ENCODE data around the gene VWCE.

Gene VWCE

DNA sequence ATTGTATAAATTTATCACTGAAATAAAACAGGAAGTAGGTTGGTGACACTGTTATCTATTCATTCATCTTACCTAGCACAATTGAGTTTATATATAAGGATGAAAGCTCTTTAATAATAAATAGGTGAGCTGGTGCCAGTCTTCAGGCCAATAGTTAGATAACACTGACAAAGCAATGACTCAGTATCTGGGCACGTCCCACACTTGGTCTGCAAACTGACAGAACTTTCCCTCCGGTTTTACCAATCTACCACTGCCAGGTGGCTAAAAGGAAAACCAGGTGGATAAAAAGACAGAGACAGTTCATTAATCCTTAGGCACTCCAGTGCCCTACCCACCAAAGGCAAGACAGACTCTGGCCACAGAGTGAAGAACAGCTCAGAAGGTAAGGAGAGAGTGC is 20.1 kb upstream of the VWCE start:
- Histone ChIP-seq H3K4me3 (ENCODE audit: low read length) (no peak overlapping the region), H3K27ac (ENCODE audit: low read length) (no peak overlapping the region), H3K9me3 (ENCODE audit: insufficient read depth, low read depth, low read length) (no peaks in the 10 kb centered on the region), H3K9ac (ENCODE audit: low read depth, low read length) (no peak overlapping the region), H3K36me3 (ENCODE audit: insufficient read depth, low read depth, low read length) (peaks cover 93% of the 10 kb centered on the region), H3K27me3 (ENCODE audit: insufficient read depth, low read length) (no peaks in the 10 kb centered on the region), H3K4me1 (ENCODE audit: insufficient read depth, low read length) (no peaks in the 10 kb centered on the region)

DNA sequence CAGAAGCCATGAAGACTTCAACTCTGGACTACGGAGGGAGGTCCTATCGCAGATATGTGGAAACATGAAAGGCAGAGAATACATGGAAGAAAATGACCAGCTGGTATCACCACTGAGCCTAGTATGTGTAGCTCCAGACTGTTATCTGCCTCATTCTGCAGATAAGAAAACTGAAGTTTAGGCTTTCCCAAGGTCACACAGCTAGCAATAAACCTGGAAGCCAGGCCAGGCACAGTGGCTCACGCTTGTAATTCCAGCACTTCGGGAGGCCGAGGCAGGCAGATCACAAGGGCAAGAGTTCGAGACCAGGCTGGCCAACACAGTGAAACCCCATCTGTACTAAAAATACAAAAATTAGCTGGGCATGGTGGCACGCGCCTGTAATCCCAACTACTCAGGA is 15.6 kb upstream of the VWCE start:
- H3K9me3 ChIP-seq (ENCODE audit: insufficient read depth, low read depth, low read length), result no peaks in the 10 kb centered on the region
- H3K4me3 ChIP-seq (ENCODE audit: low read length), result no peak overlapping the region
- H3K4me1 ChIP-seq (ENCODE audit: insufficient read depth, low read length), result no peaks in the 10 kb centered on the region
- H3K36me3 ChIP-seq (ENCODE audit: insufficient read depth, low read depth, low read length), result peaks cover 100% of the 10 kb centered on the region
- H3K27ac ChIP-seq (ENCODE audit: low read length), result no peak overlapping the region
- H3K9ac ChIP-seq (ENCODE audit: low read depth, low read length), result no peak overlapping the region
- no peaks in the 10 kb centered on the region for H3K27me3 ChIP-seq (ENCODE audit: insufficient read depth, low read length)

GRCh38 chr11:61309739-61310138 is 14.6 kb upstream of the VWCE start:
- H3K27me3 ChIP-seq (ENCODE audit: insufficient read depth, low read length), result no peaks in the 10 kb centered on the region
- no peak overlapping the region for H3K4me3 ChIP-seq (ENCODE audit: low read length)
- peaks cover 100% of the 10 kb centered on the region for H3K36me3 ChIP-seq (ENCODE audit: insufficient read depth, low read depth, low read length)
- no peaks in the 10 kb centered on the region for H3K9me3 ChIP-seq (ENCODE audit: insufficient read depth, low read depth, low read length)
- no peak overlapping the region for H3K27ac ChIP-seq (ENCODE audit: low read length)
- H3K4me1 ChIP-seq (ENCODE audit: insufficient read depth, low read length), result no peaks in the 10 kb centered on the region
- H3K9ac ChIP-seq (ENCODE audit: low read depth, low read length), result no peak overlapping the region

- Histone ChIP-seq H3K27ac (ENCODE audit: low read length) (no peak overlapping the region), H3K27me3 (ENCODE audit: insufficient read depth, low read length) (no peaks in the 10 kb centered on the region), H3K9me3 (ENCODE audit: insufficient read depth, low read depth, low read length) (no peaks in the 10 kb centered on the region), H3K9ac (ENCODE audit: low read depth, low read length) (no peak overlapping the region), H3K4me1 (ENCODE audit: insufficient read depth, low read length) (no peaks in the 10 kb centered on the region), H3K36me3 (ENCODE audit: insufficient read depth, low read depth, low read length) (peaks cover 97% of the 10 kb centered on the region), H3K4me3 (ENCODE audit: low read length) (no peak overlapping the region)
These were observed 14.0 kb upstream of the VWCE start for GRCh38 chr11:61309141-61309540.

- no peaks in the 10 kb centered on the region for H3K27me3 ChIP-seq (ENCODE audit: insufficient read depth, low read length)
- H3K4me3 ChIP-seq (ENCODE audit: low read length), result no peak overlapping the region
- no peaks in the 10 kb centered on the region for H3K9me3 ChIP-seq (ENCODE audit: insufficient read depth, low read depth, low read length)
- H3K9ac ChIP-seq (ENCODE audit: low read depth, low read length), result no peak overlapping the region
- no peak overlapping the region for H3K27ac ChIP-seq (ENCODE audit: low read length)
- no peaks in the 10 kb centered on the region for H3K4me1 ChIP-seq (ENCODE audit: insufficient read depth, low read length)
- peaks cover 97% of the 10 kb centered on the region for H3K36me3 ChIP-seq (ENCODE audit: insufficient read depth, low read depth, low read length)
These were observed 12.2 kb upstream of the VWCE start for GRCh38 chr11:61307354-61307753.

DNA sequence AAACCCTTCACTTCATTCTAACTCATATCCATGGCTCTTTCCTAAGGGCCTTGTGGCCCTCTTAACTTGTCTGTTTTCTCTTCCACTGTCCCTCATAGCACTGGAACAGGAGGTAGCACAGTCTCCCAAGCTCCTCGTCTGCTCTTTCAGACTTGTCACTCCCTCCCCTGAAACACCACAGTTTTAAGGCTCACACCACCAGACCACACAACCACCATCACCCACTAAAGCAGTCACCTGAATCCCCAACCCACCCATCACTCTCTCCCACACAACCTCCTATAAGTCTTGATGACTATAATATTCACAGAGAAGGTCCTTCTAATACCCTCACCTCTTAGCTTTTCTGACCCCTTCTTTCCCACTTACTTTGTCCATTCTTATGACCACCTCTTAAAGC is 11.1 kb upstream of the VWCE start:
- peaks cover 97% of the 10 kb centered on the region for H3K36me3 ChIP-seq (ENCODE audit: insufficient read depth, low read depth, low read length)
- H3K9ac ChIP-seq (ENCODE audit: low read depth, low read length), result no peak overlapping the region
- H3K27me3 ChIP-seq (ENCODE audit: insufficient read depth, low read length), result no peaks in the 10 kb centered on the region
- no peaks in the 10 kb centered on the region for H3K4me1 ChIP-seq (ENCODE audit: insufficient read depth, low read length)
- no peak overlapping the region for H3K4me3 ChIP-seq (ENCODE audit: low read length)
- H3K27ac ChIP-seq (ENCODE audit: low read length), result no peak overlapping the region
- H3K9me3 ChIP-seq (ENCODE audit: insufficient read depth, low read depth, low read length), result no peaks in the 10 kb centered on the region

DNA sequence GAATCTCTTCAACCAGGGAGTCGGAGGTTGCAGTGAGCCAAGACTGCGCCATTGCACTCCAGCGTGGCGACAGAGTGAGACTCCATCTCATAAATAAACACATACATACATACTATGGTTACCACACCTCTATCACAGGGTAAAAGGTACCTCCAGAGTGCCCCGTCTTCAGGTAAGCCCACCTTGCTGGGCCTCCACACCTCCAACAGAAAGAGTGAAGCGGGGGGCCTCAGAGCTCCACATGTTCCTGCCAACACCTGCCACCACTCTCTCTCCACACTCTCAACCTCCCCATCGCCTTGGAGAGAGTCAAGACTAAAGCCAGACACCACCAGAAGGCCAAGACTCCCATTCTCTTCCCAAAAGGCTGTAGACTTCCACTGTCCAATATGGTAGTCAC is 10.3 kb upstream of the VWCE start:
- Histone ChIP-seq H3K9ac (ENCODE audit: low read depth, low read length) (no peak overlapping the region), H3K4me1 (ENCODE audit: insufficient read depth, low read length) (no peaks in the 10 kb centered on the region), H3K27ac (ENCODE audit: low read length) (no peak overlapping the region), H3K36me3 (ENCODE audit: insufficient read depth, low read depth, low read length) (peaks cover 97% of the 10 kb centered on the region), H3K4me3 (ENCODE audit: low read length) (no peak overlapping the region), H3K9me3 (ENCODE audit: insufficient read depth, low read depth, low read length) (no peaks in the 10 kb centered on the region), H3K27me3 (ENCODE audit: insufficient read depth, low read length) (no peaks in the 10 kb centered on the region)

GRCh38 chr11:61303725-61304124 is 8.6 kb upstream of the VWCE start:
- H3K9me3 ChIP-seq (ENCODE audit: insufficient read depth, low read depth, low read length), result no peaks in the 10 kb centered on the region
- 0 out of 2 replicates have a peak, but pooled peaks cover 2% of the 10 kb centered on the region for H3K4me1 ChIP-seq (ENCODE audit: insufficient read depth, low read length)
- no peaks in the 10 kb centered on the region for H3K27me3 ChIP-seq (ENCODE audit: insufficient read depth, low read length)
- H3K9ac ChIP-seq (ENCODE audit: low read depth, low read length), result no peak overlapping the region
- no peak overlapping the region for H3K27ac ChIP-seq (ENCODE audit: low read length)
- no peak overlapping the region for H3K4me3 ChIP-seq (ENCODE audit: low read length)
- peaks cover 97% of the 10 kb centered on the region for H3K36me3 ChIP-seq (ENCODE audit: insufficient read depth, low read depth, low read length)

DNA sequence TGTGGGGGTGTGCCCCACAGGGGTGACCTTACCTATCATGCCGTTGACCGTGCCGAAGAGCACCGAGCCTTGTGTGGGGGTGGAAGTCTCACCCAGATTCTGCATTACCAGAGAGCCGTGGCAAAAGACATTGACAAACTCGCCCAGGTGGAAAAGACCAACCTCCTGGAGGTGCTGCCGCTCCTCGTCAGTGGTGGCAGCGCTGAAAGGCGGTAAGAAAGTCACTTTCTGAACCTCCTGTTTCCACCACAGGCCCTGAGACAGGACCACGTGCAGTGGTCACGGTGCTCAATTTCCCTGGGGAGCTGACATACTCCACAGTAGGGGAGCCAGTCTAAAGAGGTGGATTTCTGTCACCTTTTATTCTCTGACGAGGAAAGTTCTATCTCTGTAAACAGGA is 7.4 kb upstream of the VWCE start:
- Histone ChIP-seq H3K4me3 (ENCODE audit: low read length) (no peak overlapping the region), H3K36me3 (ENCODE audit: insufficient read depth, low read depth, low read length) (peaks cover 97% of the 10 kb centered on the region), H3K27ac (ENCODE audit: low read length) (no peak overlapping the region), H3K9ac (ENCODE audit: low read depth, low read length) (no peak overlapping the region), H3K9me3 (ENCODE audit: insufficient read depth, low read depth, low read length) (no peaks in the 10 kb centered on the region), H3K4me1 (ENCODE audit: insufficient read depth, low read length) (0 out of 2 replicates have a peak, but pooled peaks cover 4% of the 10 kb centered on the region), H3K27me3 (ENCODE audit: insufficient read depth, low read length) (no peaks in the 10 kb centered on the region)

DNA sequence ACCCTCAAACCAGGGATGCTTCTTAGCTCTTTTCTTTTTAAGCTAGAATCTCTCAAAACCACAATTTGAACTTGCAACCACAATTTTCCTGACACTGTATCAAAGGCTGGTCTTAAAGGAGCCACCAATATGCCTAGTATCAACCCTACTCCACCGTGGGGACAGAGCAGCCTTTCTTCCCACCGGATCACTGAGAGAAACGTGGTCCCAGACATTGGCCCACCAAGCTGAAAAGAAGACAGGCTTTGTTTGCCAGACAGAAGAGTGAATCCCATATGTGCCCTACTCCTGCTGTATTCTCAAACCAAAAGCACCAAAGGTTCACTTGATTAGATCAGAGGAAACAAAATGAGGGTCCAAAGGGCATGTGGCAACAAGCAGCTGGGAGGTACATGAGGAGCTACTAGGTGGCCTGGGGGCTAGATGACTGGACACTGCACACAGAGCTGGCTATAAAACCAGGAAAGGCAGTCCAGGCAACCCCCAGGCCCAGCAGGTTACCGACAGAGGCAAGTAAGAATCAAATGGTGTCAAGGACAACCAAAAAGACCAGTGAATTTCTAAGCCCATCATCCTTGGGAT is 3.6 kb upstream of the VWCE start:
- Histone ChIP-seq H3K9ac (ENCODE audit: low read depth, low read length) (no peak overlapping the region), H3K4me3 (ENCODE audit: low read length) (no peak overlapping the region), H3K27ac (ENCODE audit: low read length) (no peak overlapping the region), H3K4me1 (ENCODE audit: insufficient read depth, low read length) (peaks cover 4% of the 10 kb centered on the region; the same call in 1 of the 2 replicates), H3K36me3 (ENCODE audit: insufficient read depth, low read depth, low read length) (peaks cover 68% of the 10 kb centered on the region), H3K27me3 (ENCODE audit: insufficient read depth, low read length) (peaks cover 14% of the 10 kb centered on the region), H3K9me3 (ENCODE audit: insufficient read depth, low read depth, low read length) (no peaks in the 10 kb centered on the region)

DNA sequence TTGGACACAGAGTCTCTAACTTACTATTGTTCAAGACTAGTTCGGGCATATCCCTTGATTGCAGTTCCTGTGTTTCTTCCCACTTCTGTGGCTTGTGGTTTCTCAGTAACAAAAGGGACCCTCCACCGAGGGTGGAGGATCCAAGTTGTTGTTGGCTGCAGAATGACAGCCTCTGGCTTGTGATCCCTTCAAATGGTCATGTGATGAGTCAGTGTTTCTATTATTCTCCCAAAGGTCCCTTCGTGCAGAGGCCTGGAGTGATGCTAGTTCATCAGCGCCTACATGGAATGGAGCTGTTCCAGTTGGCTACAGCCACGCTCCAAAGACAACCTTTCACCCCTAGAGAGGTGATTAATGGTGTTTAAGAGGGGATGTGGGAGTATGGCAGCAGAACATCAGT is 2.6 kb upstream of the VWCE start:
- Histone ChIP-seq H3K27me3 (ENCODE audit: insufficient read depth, low read length) (peaks cover 20% of the 10 kb centered on the region), H3K36me3 (ENCODE audit: insufficient read depth, low read depth, low read length) (peaks cover 57% of the 10 kb centered on the region), H3K27ac (ENCODE audit: low read length) (no peak overlapping the region), H3K4me1 (ENCODE audit: insufficient read depth, low read length) (peaks cover 4% of the 10 kb centered on the region; the same call in 1 of the 2 replicates), H3K4me3 (ENCODE audit: low read length) (no peak overlapping the region), H3K9ac (ENCODE audit: low read depth, low read length) (no peak overlapping the region), H3K9me3 (ENCODE audit: insufficient read depth, low read depth, low read length) (no peaks in the 10 kb centered on the region)

DNA sequence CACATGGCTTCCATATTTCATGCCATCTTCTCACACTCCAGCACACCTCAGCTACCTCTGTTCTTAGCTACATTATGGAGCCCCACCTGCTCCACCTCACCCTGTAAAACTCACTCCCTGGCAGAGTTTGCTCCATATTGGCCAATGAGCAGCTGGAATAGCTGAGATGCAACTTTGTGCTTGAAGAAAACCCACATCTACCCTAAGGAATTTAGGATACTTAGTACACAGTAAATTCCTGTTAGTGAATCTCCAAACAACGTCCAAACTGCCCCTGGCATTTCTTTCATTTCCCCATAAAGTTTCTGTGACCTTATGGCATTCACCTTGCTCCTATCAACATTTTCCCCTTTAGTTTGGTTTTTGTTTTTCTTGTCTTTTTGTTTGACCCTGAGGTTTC is 2.2 kb upstream of the VWCE start:
- no peak overlapping the region for H3K4me3 ChIP-seq (ENCODE audit: low read length)
- peaks cover 4% of the 10 kb centered on the region; the same call in 1 of the 2 replicates for H3K4me1 ChIP-seq (ENCODE audit: insufficient read depth, low read length)
- no peak overlapping the region for H3K9ac ChIP-seq (ENCODE audit: low read depth, low read length)
- peaks cover 53% of the 10 kb centered on the region for H3K36me3 ChIP-seq (ENCODE audit: insufficient read depth, low read depth, low read length)
- no peak overlapping the region for H3K27ac ChIP-seq (ENCODE audit: low read length)
- peaks cover 20% of the 10 kb centered on the region for H3K27me3 ChIP-seq (ENCODE audit: insufficient read depth, low read length)
- H3K9me3 ChIP-seq (ENCODE audit: insufficient read depth, low read depth, low read length), result no peaks in the 10 kb centered on the region
